ENCODE measurements around the gene FPGT.
"Not testable (repeated sequence)": the region's sequence is repeated elsewhere in the genome, so short reads cannot be mapped to it uniquely, and the experiment has no call there.

The FPGT gene

GRCh38 chr1:74197657-74198552 lies at the start of gene FPGT, which contains the start of gene LRRIQ3:
FPGT (plus strand) TSS chr1:74198242; CDS start chr1:74198279, 37 bp downstream.
LRRIQ3 (minus strand) TSS chr1:74198176; CDS start chr1:74183684, 14,492 bp downstream.
- DNase-seq (ENCODE audit: low read depth): peak; percentile 90

GRCh38 chr1:74160046-74160445 lies 38.0 kb upstream of the FPGT start:
- DNase-seq (ENCODE audit: low read depth): no peak

GRCh38 chr1:74161497-74161896 lies 36.5 kb upstream of the FPGT start:
- no peak for DNase-seq (ENCODE audit: low read depth)

GRCh38 chr1:74162333-74162732 lies 35.7 kb upstream of the FPGT start:
- DNase-seq (ENCODE audit: low read depth): no peak

- DNase-seq (ENCODE audit: low read depth): not testable (repeated sequence)
These were observed 23.6 kb upstream of the FPGT start for GRCh38 chr1:74174423-74174822.

GRCh38 chr1:74180490-74180889 lies 17.6 kb upstream of the FPGT start:
- no peak for DNase-seq (ENCODE audit: low read depth)

- DNase-seq (ENCODE audit: low read depth): peak; percentile 6
These were observed 4.1 kb upstream of the FPGT start for GRCh38 chr1:74193908-74194307.

GRCh38 chr1:74195339-74195738 lies 2.7 kb upstream of the FPGT start:
- no peak for DNase-seq (ENCODE audit: low read depth)

- no peak for DNase-seq (ENCODE audit: low read depth)
These were observed 787 bp upstream of the FPGT start for GRCh38 chr1:74197255-74197654.

- no peak for DNase-seq (ENCODE audit: low read depth)
These were observed 1.5 kb downstream of the FPGT start for GRCh38 chr1:74199504-74199903.

GRCh38 chr1:74205266-74205665 lies 7.2 kb downstream of the FPGT start:
- DNase-seq (ENCODE audit: low read depth): no peak

- no peak for DNase-seq (ENCODE audit: low read depth)
These were observed 17.2 kb downstream of the FPGT start for GRCh38 chr1:74215229-74215628.

- no peak for DNase-seq (ENCODE audit: low read depth)
These were observed 24.7 kb downstream of the FPGT start for GRCh38 chr1:74222701-74223100.

- no peak for DNase-seq (ENCODE audit: low read depth)
These were observed 25.4 kb downstream of the FPGT start for GRCh38 chr1:74223453-74223852.

- no peak for DNase-seq (ENCODE audit: low read depth)
These were observed 37.1 kb downstream of the FPGT start, which contains the start of gene TNNI3K for GRCh38 chr1:74235153-74235552. TNNI3K (plus strand) TSS chr1:74235387; CDS start chr1:74235452, 65 bp downstream.

- DNase-seq (ENCODE audit: low read depth): no peak
These were observed 38.4 kb downstream of the FPGT start for GRCh38 chr1:74236440-74236839.

GRCh38 chr1:74237035-74237434 lies 39.0 kb downstream of the FPGT start:
- no peak for DNase-seq (ENCODE audit: low read depth)

- DNase-seq (ENCODE audit: low read depth): no peak
These were observed 39.7 kb downstream of the FPGT start for GRCh38 chr1:74237787-74238186.

GRCh38 chr1:74245168-74245772 lies 47.2 kb downstream of the FPGT start:
- no peak for DNase-seq (ENCODE audit: low read depth)

GRCh38 chr1:74246315-74246714 lies 48.3 kb downstream of the FPGT start:
- no peak for DNase-seq (ENCODE audit: low read depth)

- DNase-seq (ENCODE audit: low read depth): no peak
These were observed 50.0 kb downstream of the FPGT start for GRCh38 chr1:74247881-74248528.

- DNase-seq (ENCODE audit: low read depth): not testable (repeated sequence)
These were observed 55.3 kb downstream of the FPGT start for GRCh38 chr1:74253243-74253824.

Data from GM04504 (cell line).